ENCODE results near the gene CTNNA3.

CTNNA3 gene

GRCh38 chr10:66252986-66253385, 1443.0 kb downstream of the CTNNA3 start:
- no peak for DNase-seq

DNA sequence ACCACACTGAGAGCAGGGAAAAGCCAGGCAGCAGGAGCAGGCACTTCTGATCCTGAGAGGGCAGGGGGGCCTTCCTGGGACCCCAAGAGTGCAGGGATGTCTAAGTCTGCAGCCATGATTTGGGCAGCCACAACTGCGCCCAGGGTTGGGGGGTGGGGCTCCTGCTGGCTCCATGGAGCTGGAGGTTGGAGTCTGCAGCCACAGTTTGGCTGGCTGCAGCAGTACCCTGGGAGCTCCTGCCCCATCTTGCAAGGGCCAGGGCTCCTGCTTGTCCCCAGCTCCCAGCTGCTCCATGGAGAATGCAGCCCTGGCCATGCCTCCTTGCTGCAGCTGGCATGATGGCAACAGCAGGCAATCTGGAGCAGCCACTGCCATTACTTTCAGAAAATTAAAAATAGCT, 1449.8 kb downstream of the CTNNA3 start:
- DNase-seq: no peak

DNA sequence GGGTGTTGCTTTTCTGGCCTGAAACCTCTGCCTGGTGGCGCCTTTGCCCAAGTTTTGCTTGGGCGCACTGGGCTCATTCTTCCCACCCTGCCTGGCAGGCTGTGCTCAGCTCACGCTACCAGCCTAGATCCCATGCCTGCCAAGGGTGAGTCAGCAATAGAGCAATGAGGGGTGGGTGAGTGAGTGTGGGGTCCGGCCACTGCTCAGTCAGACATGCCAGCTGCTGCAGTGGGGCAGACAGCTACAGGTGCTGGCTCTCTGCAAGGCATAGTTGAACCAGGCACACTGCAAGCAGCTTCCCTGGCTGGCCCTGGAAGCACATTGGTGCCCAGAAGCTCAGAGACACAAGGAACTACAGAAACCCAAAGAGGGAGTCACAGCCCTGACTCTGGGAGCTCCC, 1451.0 kb downstream of the CTNNA3 start:
- DNase-seq: no peak

GRCh38 chr10:66242885-66243284, 1453.1 kb downstream of the CTNNA3 start:
- DNase-seq: no peak

DNA sequence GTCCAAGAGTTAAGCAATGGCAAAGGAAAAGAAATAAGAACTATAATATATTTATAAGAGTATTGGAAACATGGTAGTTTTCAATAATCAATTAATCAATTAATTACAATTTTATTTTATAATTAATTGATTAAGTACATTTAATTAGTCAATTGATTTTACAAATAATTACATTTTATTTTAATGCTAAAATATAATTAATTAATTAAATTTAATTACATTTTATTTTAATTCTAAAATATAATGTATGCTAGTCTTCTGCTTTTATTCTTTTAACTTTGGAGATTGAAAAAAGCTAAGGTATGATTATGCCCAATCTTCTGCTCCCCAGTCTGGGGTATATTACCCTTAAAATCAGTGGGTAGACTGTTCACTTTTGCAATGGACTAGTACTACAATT, 1456.9 kb downstream of the CTNNA3 start:
- DNase-seq: no peak

GRCh38 chr10:66238343-66238742, 1457.7 kb downstream of the CTNNA3 start:
- DNase-seq: no peak

- no peak for DNase-seq
Measured at GRCh38 chr10:66234872-66235271, 1461.1 kb downstream of the CTNNA3 start.

- DNase-seq: no peak
Measured at GRCh38 chr10:66228887-66229286, 1467.1 kb downstream of the CTNNA3 start.

- DNase-seq: no peak
Measured at GRCh38 chr10:66223656-66224055, 1472.3 kb downstream of the CTNNA3 start.

- DNase-seq: no peak
Measured at GRCh38 chr10:66222462-66223046, 1473.4 kb downstream of the CTNNA3 start.

- DNase-seq: no peak
Measured at GRCh38 chr10:66218981-66219587, 1476.9 kb downstream of the CTNNA3 start.

- no peak for DNase-seq
Measured at GRCh38 chr10:66218289-66218688, 1477.7 kb downstream of the CTNNA3 start.

DNA sequence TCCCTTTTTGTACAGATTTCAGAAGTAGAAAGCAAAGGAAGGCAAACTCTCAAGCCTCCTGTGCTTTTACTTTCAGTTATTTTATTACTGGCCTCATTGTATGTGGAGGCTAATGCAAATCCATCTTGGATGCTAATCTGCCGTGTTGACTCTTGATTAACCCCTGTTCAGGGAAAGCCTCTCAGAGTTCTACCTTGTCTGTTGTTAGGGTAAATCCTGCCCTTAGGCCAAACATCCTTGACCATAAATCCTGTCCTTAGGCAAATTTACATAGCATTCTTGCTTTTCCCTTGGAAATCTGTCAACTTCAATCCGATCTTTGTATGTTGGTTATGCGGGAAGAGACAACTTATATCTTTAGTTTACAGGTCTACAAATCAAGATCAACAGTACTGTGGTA, 1480.1 kb downstream of the CTNNA3 start:
- DNase-seq: no peak

DNA sequence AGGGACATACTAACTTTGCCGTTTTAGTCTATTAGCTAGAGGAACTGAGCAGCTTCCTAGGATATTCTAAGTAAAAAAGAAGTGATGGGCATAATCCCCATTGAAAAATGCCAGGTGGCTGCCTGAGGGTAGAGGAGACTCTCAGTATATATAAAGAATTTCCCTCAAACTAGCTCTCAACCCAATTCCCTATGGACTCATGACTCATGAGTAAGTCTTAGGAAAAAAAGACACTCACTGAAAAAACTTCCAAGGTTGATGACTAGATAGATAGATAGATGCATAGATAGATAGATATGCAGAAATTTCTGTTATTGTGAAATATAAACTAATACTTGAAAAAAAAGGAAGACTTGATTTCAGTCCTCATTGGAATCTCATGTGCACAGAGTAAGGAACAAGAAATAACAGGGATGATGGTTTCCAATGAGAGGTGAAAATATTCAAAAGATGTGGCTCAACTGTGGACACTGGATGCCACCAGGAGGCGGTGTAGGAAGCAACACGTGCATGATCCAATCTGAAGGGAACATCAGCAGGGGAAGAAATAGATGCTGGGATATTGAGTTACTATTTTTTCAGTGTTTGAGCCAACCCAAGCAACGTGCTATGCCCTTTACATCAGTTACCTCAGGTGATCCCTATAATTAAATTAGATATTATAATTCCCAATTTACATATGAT, 1481.1 kb downstream of the CTNNA3 start:
- no peak for DNase-seq

- no peak for DNase-seq
Measured at GRCh38 chr10:66209025-66209424, 1487.0 kb downstream of the CTNNA3 start.

- no peak for DNase-seq
Measured at GRCh38 chr10:66204838-66205237, 1491.2 kb downstream of the CTNNA3 start.

DNA sequence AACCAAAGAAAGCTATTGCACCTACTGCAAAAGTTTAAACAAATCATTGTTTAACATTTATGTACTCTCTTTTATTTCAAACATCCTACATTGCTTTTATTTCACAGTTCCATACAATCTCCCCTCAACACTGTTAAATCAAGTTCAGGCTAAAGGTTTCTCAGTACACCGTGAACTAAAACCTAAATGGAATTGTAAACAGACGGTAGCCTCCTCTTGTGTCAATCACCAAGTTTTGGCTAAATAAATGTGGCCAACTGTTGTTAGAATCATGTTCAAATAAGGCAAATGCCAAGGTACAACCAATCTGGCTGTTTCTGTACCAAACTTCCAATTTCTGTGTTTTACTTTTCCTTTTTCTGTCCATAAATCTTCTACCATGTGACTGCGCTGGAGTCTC, 1493.9 kb downstream of the CTNNA3 start:
- no peak for DNase-seq

DNA sequence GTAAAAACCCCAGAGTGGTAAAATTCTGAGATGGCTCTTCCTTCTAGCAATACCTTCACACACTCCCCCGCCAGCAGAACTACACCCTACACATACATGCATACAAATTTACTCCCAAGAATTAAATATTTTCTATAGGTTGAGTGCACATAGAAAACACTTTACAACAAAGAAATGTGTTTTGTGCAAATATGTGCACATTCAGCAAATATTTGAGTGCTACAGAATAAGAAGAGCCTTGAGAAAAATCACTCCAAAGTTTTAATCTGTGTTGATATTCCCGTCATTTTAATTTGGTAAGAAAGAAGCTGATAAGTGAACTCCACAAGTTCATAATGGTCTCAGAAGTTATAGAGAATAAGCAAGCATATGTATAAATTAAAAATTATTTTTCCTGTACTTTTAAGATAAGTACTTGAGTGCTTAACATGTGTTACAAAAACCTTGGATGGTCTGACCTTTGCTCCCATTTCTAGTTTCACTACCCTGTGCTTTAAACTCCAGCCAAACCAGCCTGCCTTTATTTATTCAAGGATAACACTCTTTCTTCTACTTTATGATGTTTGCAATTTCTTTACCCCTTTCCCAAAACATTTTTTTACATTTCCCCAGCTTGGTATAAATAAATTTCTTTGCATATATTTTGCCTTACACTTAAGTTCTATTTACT, 1503.7 kb downstream of the CTNNA3 start:
- DNase-seq: no peak

GRCh38 chr10:66190413-66190812, 1505.6 kb downstream of the CTNNA3 start:
- no peak for DNase-seq

- no peak for DNase-seq
Measured at GRCh38 chr10:66189271-66189670, 1506.7 kb downstream of the CTNNA3 start.

- DNase-seq: no peak
Measured at GRCh38 chr10:66187053-66187733, 1508.8 kb downstream of the CTNNA3 start.

DNA sequence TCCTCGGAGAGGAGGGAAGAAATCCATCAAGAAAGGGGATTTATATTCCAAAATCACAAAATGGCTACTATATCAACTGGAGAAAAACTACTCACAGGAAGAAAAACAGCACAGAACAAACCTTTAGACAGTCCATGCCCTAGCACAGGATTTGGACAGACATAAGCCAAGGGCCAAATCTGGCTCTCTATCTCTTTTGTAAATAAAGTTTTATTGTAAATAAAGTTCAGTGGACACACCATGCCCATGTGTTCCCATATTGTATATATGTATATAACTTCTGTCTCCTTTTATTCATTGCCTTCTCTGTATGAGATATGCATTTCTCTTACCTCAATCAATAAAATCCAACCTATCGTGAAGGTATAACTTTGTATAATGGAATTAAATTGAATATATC, 1513.0 kb downstream of the CTNNA3 start:
- DNase-seq: no peak

GRCh38 chr10:66180581-66181318, 1515.2 kb downstream of the CTNNA3 start:
- peak; percentile 23 for DNase-seq
